ENCODE data around the gene TMEM245.

GRCh38 chr9:109163194-109163593 is 43.4 kb upstream of the TMEM245 start:
- no peak for TF ChIP-seq CTCF (IDR thresholded peaks at IDR 0.05; ENCODE audit: low read length)
- TF ChIP-seq EZH2 (IDR thresholded peaks at IDR 0.05; ENCODE audit: borderline replicate concordance, low read length) = no peak

All from OCI-LY1 (cell line).